K562 (cell line): ENCODE results near the gene CCDC50. TPM values are rescaled to one million over a fixed set of nuclear protein-coding genes. Genes with fewer than 3 reads are reported as not detected.

ENCODE experiments used
- ATAC-seq: fragments of 200-7000 bp; cut with Tn5 transposase; 3 replicates; pipeline ENCODE4 v1.9.1; 2020; ENCODE audit warnings: moderate library complexity
- BruUV-seq: library from RNA; stranded (reverse); fragments of 400-500 nt; replicated peaks from 2 replicates; lab custom pipeline; 2021; lab: Mats Ljungman, UMichigan
- CTCF ChIA-PET: fragments of 300-600 bp; formaldehyde crosslinking; extraction: SDS; loops from one replicate; lab custom pipeline; 2021; ENCODE audit warnings: low intra/inter-chr PET ratio; lab: Yijun Ruan, JAX
- POLR2A ChIA-PET: fragments of 300-600, 350-650 bp; sonication (Branson Sonifier 250); formaldehyde crosslinking; extraction: SDS; loops from one replicate; lab custom pipeline; 2021; ENCODE audit warnings: antibody characterized with exemption, inconsistent platforms; lab: Yijun Ruan, JAX
- DNase-seq, 4 experiments: peaks; one replicate each; pipeline versions ENCODE4 v3.0.0 to v3.0.0-alpha.2; 2011 to 2018; ENCODE audit warnings: low spot score in 3 of 4, mixed read lengths in 3 of 4; ENCODE audit errors: extremely low read depth in 1 of 4
- FAIRE-seq: peaks from 2 replicates; lab custom pipeline; 2011; peaks lifted over from hg19 to GRCh38; lab: Jason Lieb, UNC
- H2AFZ ChIP-seq: 2 replicates; pipeline ENCODE4 v1.6.0; 2011; ENCODE audit warnings: low read depth, low read length, control low read depth, inconsistent platforms
- H3K27ac ChIP-seq: fragments of 200-600 bp; 3 replicates; pipeline ENCODE4 v1.8.0; 2011; ENCODE audit warnings: low read depth, mild to moderate bottlenecking, control low read depth, inconsistent platforms, low read length, moderate library complexity, mixed read lengths; ENCODE audit errors: extremely low read depth
- H3K27me3 ChIP-seq, 2 experiments: fragments of 300-600 bp in 1 of 2; 2 replicates in 1 of 2; 3 replicates in 1 of 2; pipeline versions ENCODE4 v1.6.0 to v1.8.0; 2011; ENCODE audit warnings: inconsistent platforms in 2 of 2, low read length in 2 of 2, mild to moderate bottlenecking in 1 of 2, mixed read lengths in 1 of 2, moderate library complexity in 1 of 2; ENCODE audit not compliant: control insufficient read depth in 2 of 2, insufficient read depth in 2 of 2
- H3K36me3 ChIP-seq: fragments of 300-600 bp; 3 replicates; pipeline ENCODE4 v1.8.0; 2011; ENCODE audit warnings: mild to moderate bottlenecking, low read length, inconsistent platforms; ENCODE audit not compliant: control insufficient read depth, insufficient read depth
- H3K4me1 ChIP-seq, 2 experiments: fragments of 200-600 bp in 1 of 2; replicated peaks in 1 of 2; 2 replicates in 1 of 2; 3 replicates in 1 of 2; pipeline versions ENCODE4 v1.5.1 to v1.8.0; 2011; ENCODE audit warnings: inconsistent platforms in 2 of 2, low read length in 2 of 2, mild to moderate bottlenecking in 1 of 2, mixed read lengths in 1 of 2, moderate library complexity in 1 of 2; ENCODE audit not compliant: control insufficient read depth in 2 of 2, insufficient read depth in 2 of 2
- H3K4me2 ChIP-seq: 2 replicates; pipeline ENCODE4 v1.6.1; 2011; ENCODE audit warnings: low read length, control low read depth, inconsistent platforms, mixed read lengths; ENCODE audit not compliant: insufficient read depth
- H3K4me3 ChIP-seq: fragments of 200-600 bp; sonication (generic), shearing (Covaris generic); 2 replicates; pipeline ENCODE4 v1.5.1; 2016; ENCODE audit warnings: control low read depth, inconsistent platforms
- H3K79me2 ChIP-seq: fragments of 200-600 bp; 3 replicates; pipeline ENCODE4 v1.8.0; 2011; ENCODE audit warnings: low read length, inconsistent platforms; ENCODE audit not compliant: control insufficient read depth, insufficient read depth
- H3K9ac ChIP-seq, 2 experiments: 2 replicates each; pipeline versions ENCODE4 v1.6.0 to v1.6.1; 2011; ENCODE audit warnings: low read depth in 2 of 2, low read length in 2 of 2, control low read depth in 1 of 2, inconsistent platforms in 1 of 2, mild to moderate bottlenecking in 1 of 2, mixed read lengths in 1 of 2; ENCODE audit not compliant: insufficient read depth in 1 of 2
- H3K9me1 ChIP-seq: one replicate; pipeline ENCODE4 v1.6.0; 2011; ENCODE audit warnings: inconsistent platforms, mild to moderate bottlenecking, low read length, moderate library complexity; ENCODE audit not compliant: control insufficient read depth, insufficient read depth
- H3K9me3 ChIP-seq: replicated peaks from 2 replicates; pipeline ENCODE4 v1.5.1; 2011; ENCODE audit warnings: low read depth, low read length, inconsistent platforms; ENCODE audit not compliant: control insufficient read depth, insufficient read depth
- H4K20me1 ChIP-seq: replicated peaks from 2 replicates; pipeline ENCODE4 v1.6.1; 2011; ENCODE audit warnings: low read length, inconsistent platforms, mixed read lengths; ENCODE audit not compliant: control insufficient read depth, insufficient read depth
- ARHGAP35 ChIP-seq: fragments of 450-650 bp; IDR thresholded peaks from 2 replicates; pipeline ENCODE4 v1.6.1; 2018; ENCODE audit not compliant: partially characterized antibody
- CC2D1A ChIP-seq: fragments of 450-650 bp; IDR thresholded peaks from 2 replicates; pipeline ENCODE4 v1.6.1; 2017; ENCODE audit warnings: mild to moderate bottlenecking
- GABPA ChIP-seq: fragments of 200-800 bp; sonication (Bioruptor generic); conservative IDR thresholded peaks from 2 replicates; pipeline ENCODE4 v1.6.1; 2016; ENCODE audit warnings: low read depth, missing genetic modification characterization, missing compliant biosample characterization
- KHSRP ChIP-seq: fragments of 450-650 bp; IDR thresholded peaks from 2 replicates; pipeline ENCODE4 v1.6.1; 2017
- PCBP1 ChIP-seq: fragments of 200-400 bp; formaldehyde crosslinking; IDR thresholded peaks from 2 replicates; pipeline ENCODE4 v1.6.1; 2018; ENCODE audit warnings: mild to moderate bottlenecking, low read depth, low read length; ENCODE audit not compliant: poor library complexity, severe bottlenecking
- POU5F1 ChIP-seq: fragments of 150-350 bp; IDR thresholded peaks from 2 replicates; pipeline ENCODE4 v1.6.1; 2014; ENCODE audit warnings: borderline replicate concordance, low read length, low read depth, mild to moderate bottlenecking; ENCODE audit not compliant: partially characterized antibody
- PYGO2 ChIP-seq: fragments of 450-650 bp; IDR thresholded peaks from 2 replicates; pipeline ENCODE4 v1.6.1; 2016; ENCODE audit warnings: mild to moderate bottlenecking, missing genetic modification characterization, moderate library complexity, missing compliant biosample characterization
- RNF2 ChIP-seq: sonication (generic); IDR thresholded peaks from 2 replicates; pipeline ENCODE4 v1.6.1; 2016
- SLC30A9 ChIP-seq: fragments of 250-450 bp; sonication (Bioruptor Pico); IDR thresholded peaks from 2 replicates; pipeline ENCODE4 v1.8.0; 2022; ENCODE audit warnings: mild to moderate bottlenecking, moderate library complexity
- SNIP1 ChIP-seq: fragments of 450-650 bp; IDR thresholded peaks from 2 replicates; pipeline ENCODE4 v1.7.1; 2017; ENCODE audit warnings: low read depth, mild to moderate bottlenecking
- STAT5A ChIP-seq: IDR thresholded peaks from 2 replicates; pipeline ENCODE4 v1.6.1; 2012; ENCODE audit warnings: low read length, inconsistent platforms, borderline replicate concordance
- TOE1 ChIP-seq, 2 experiments: fragments of 450-650 bp in 1 of 2; sonication (generic) in 1 of 2; formaldehyde crosslinking in 1 of 2; IDR thresholded peaks; 2 replicates each; pipeline versions ENCODE4 v1.7.1 to v1.8.0; 2016 to 2022; ENCODE audit warnings: borderline replicate concordance in 2 of 2, mild to moderate bottlenecking in 2 of 2, antibody characterized with exemption in 1 of 2, inconsistent platforms in 1 of 2, low read depth in 1 of 2, missing genetic modification reagents in 1 of 2, moderate library complexity in 1 of 2
- ZNF134 ChIP-seq: fragments of 250-450 bp; sonication (Bioruptor Pico); conservative IDR thresholded peaks from 2 replicates; pipeline ENCODE4 v1.4.0; 2020
- ZNF146 ChIP-seq: IDR thresholded peaks from one replicate; pipeline ENCODE4 v1.6.1; 2018; ENCODE audit warnings: missing compliant biosample characterization; ENCODE audit not compliant: unreplicated experiment
- ZNF561 ChIP-seq: fragments of 450-650 bp; formaldehyde crosslinking; conservative IDR thresholded peaks from 2 replicates; pipeline ENCODE4 v1.4.0; 2020; ENCODE audit warnings: mild to moderate bottlenecking, moderate library complexity
- ZNF695 ChIP-seq: fragments of 450-650 bp; formaldehyde crosslinking; IDR thresholded peaks from 2 replicates; pipeline ENCODE4 v1.4.0; 2020; ENCODE audit warnings: mild to moderate bottlenecking, moderate library complexity
- ZNF764 ChIP-seq: fragments of 250-450 bp; sonication (Bioruptor Pico); IDR thresholded peaks from 2 replicates; pipeline ENCODE4 v1.4.0; 2020; ENCODE audit warnings: low read depth, mild to moderate bottlenecking, moderate library complexity
- WGBS: fragments of 100-300 bp; shearing (Covaris generic); methylation state at CpG from one replicate; pipeline ENCODE4 v1.1.6; 2016; ENCODE audit warnings: low coverage, mixed read lengths; ENCODE audit not compliant: insufficient coverage; ENCODE audit errors: missing lambda C conversion rate; 5-methylcytosine and 5-hydroxymethylcytosine counted together
- in situ Hi-C: fragments of 300-500 bp; cut with MboI; formaldehyde crosslinking; loops from 4 replicates; pipeline ENCODE4 v1.15.0; 2018; ENCODE audit warnings: inconsistent platforms, mixed read lengths
- intact Hi-C: fragments of 100-400 bp; cut with micrococcal nuclease; formaldehyde crosslinking; loops from 2 replicates; pipeline ENCODE4 v1.14.2; 2022
- polyA plus RNA-seq, 8 experiments: library from polyadenylated mRNA; depleted of rRNA in 4 of 8; stranded (reverse) in 5 of 8; unstranded in 3 of 8; fragments of >200 nt; fragmentation: Nextera tagmentation in 2 of 8; fragmentation: Illumina TruSeq in 1 of 8; extraction: Ambion mirVana in 2 of 8; extraction: Trizol in 1 of 8; gene quantifications; 2 replicates each; pipeline versions ENCODE4 v1.2.1 to v1.2.3, GENCODE V29; 2011 to 2014; ENCODE audit warnings: inconsistent platforms in 1 of 8, missing spikeins in 1 of 8
- total RNA-seq, 7 experiments: library from RNA; depleted of rRNA in 6 of 7; stranded (reverse); fragments of >200 nt in 6 of 7; fragmentation: Illumina TruSeq in 2 of 7; extraction: Trizol in 2 of 7; gene quantifications; 2 replicates each; pipeline versions ENCODE4 v1.2.1 to v1.2.3, GENCODE V29; 2011 to 2021; ENCODE audit warnings: low replicate concordance in 1 of 7
- TF ChIP-seq, protein P1 (sequence below): fragments of 250-450 bp; sonication (Bioruptor Pico); IDR thresholded peaks from 2 replicates; pipeline ENCODE4 v1.9.0; 2021; ENCODE audit warnings: mild to moderate bottlenecking

The CCDC50 gene
- total and polyA plus RNA-seq, 9 of the 15 experiments (the other 6 are each of a cell fraction or from before 2014, with no cell fraction given), result 8.4 to 63.4 (median 40.4) TPM

DNA sequence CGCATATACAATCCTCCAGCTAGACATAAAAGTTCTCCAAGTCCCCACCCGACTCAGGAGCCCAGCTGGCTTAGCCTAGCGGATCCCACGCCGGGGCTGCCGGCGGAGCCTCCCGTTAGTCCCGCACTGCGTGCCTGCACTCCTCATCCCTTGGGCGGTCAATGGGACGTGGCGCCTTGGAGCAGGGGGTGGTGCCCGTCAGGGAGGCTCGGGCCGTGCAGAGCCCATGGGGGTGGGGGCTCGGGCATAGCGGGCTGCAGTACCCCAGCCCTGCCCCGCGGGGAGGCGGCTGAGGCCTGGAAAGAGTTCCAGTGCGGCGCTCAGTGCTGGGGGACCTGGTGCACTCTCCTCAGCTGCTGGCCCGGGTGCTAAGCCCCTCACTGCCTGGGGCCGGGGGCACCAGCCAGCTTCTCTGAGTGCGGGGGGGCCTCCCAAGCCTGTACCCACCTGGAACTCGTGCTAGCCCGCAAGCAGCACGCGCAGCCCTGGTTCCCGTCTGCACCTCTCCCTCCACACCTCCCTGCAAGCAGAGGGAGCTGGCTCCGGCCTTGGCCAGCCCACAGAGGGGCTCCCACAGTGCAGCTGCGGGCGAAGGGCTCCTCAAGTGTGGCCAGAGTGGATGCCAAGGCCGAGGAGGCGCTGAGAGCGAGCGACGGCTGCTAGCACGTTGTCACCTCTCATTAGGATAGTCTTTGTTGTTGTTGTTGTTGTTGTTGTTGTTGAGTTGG lies 12.2 kb upstream of the CCDC50 start:
- Histone ChIP-seq H2AFZ (0 out of 2 replicates have a peak overlapping the region, but pooled peaks have one; percentile 55), H3K27ac (no peak overlapping the region), H3K9me3 (no peaks in the 10 kb centered on the region), H3K27me3 (peaks cover 0 to 7% of the 10 kb centered on the region in 2 experiments; a peak in 2 of 5 replicates), H3K36me3 (no peaks in the 10 kb centered on the region), H3K9ac (no peak overlapping the region), H3K4me2 (no peak overlapping the region), H3K9me1 (no peaks in the 10 kb centered on the region), H3K79me2 (no peaks in the 10 kb centered on the region), H3K4me1 (peaks cover 0 to 7% of the 10 kb centered on the region in 2 experiments; a peak in 2 of 5 replicates), H4K20me1 (no peaks in the 10 kb centered on the region), H3K4me3 (no peak overlapping the region)
- no peak for TF ChIP-seq ZNF146
- TF ChIP-seq KHSRP, result no peak
- TF ChIP-seq SNIP1, result no peak
- no peak for TF ChIP-seq RNF2
- TF ChIP-seq, protein P1, sequence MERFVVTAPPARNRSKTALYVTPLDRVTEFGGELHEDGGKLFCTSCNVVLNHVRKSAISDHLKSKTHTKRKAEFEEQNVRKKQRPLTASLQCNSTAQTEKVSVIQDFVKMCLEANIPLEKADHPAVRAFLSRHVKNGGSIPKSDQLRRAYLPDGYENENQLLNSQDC, result no peak
- TF ChIP-seq POU5F1, result no peak
- TF ChIP-seq PYGO2 (tag), result no peak
- no peak for TF ChIP-seq TOE1 (IDR thresholded peaks at IDR 0.05; ENCODE audit: borderline replicate concordance)
- TF ChIP-seq TOE1 (CRISPR knock-in tag; IDR thresholded peaks at IDR 0.05; ENCODE audit: borderline replicate concordance, low read depth), result no peak
- TF ChIP-seq PCBP1, result no peak
- no peak for TF ChIP-seq CC2D1A
- no peak for TF ChIP-seq STAT5A
- no peak for TF ChIP-seq ZNF764 (CRISPR knock-in tag)
- TF ChIP-seq ZNF561 (CRISPR knock-in tag), result no peak
- TF ChIP-seq ZNF695, result no peak
- TF ChIP-seq SLC30A9, result no peak
- no peak for TF ChIP-seq GABPA
- TF ChIP-seq ZNF134 (CRISPR knock-in tag), result no peak
- no peak for TF ChIP-seq ARHGAP35
- ATAC-seq, result peak; percentile 36; the same call in 1 of the 3 replicates
- CTCF ChIA-PET, result no interaction called here
- no peak for FAIRE-seq
- DNase-seq, result no peak
- POLR2A ChIA-PET, result interaction anchor here (0.6 to 1.1 kb wide), 2 partner anchors 11 to 311 kb away, joined by 3 read pairs; no protein-coding TSS in a partner anchor
- in situ Hi-C loops (no loop called here), intact Hi-C loops (no loop called here)
- BruUV-seq, result no TSS peak
- WGBS, result 42% methylated on average over 23 of the region's 40 CpGs
